Neural cell (in vitro differentiated cells): ENCODE data around the gene TEDC2. TPM values are rescaled to one million over a fixed set of nuclear protein-coding genes. Genes with fewer than 3 reads are reported as not detected.
"Not testable (repeated sequence)": the region's sequence is repeated elsewhere in the genome, so short reads cannot be mapped to it uniquely, and the experiment has no call there.

Experiments
- H2AFZ ChIP-seq: fragments of 200-600, 300-800 bp; sonication (generic), shearing (Covaris generic); 2 replicates; pipeline ENCODE4 v1.6.0; 2014; ENCODE audit warnings: low read depth, mild to moderate bottlenecking, antibody characterized with exemption, low read length, moderate library complexity
- H3F3A ChIP-seq: fragments of 200-600 bp; shearing (Covaris generic); 2 replicates; pipeline ENCODE4 v1.6.1; 2016; ENCODE audit warnings: mild to moderate bottlenecking, moderate library complexity, mixed read lengths, antibody characterized with exemption, low read length; ENCODE audit not compliant: insufficient read depth, poor library complexity, severe bottlenecking
- H3K27ac ChIP-seq: fragments of 200-600, 300-800 bp; sonication (generic), shearing (Covaris generic); 2 replicates; pipeline ENCODE4 v1.5.1; 2014; ENCODE audit warnings: mild to moderate bottlenecking, low read length, moderate library complexity
- H3K27me3 ChIP-seq: fragments of 300-800, 200-600 bp; sonication (generic), shearing (Covaris generic); 2 replicates; pipeline ENCODE4 v1.6.0; 2014; ENCODE audit warnings: mild to moderate bottlenecking, low read depth, low read length, moderate library complexity; ENCODE audit not compliant: insufficient read depth
- H3K36me3 ChIP-seq: fragments of 300-800, 200-600 bp; sonication (generic), shearing (Covaris generic); 2 replicates; pipeline ENCODE4 v1.5.1; 2014; ENCODE audit warnings: mild to moderate bottlenecking, antibody characterized with exemption, low read length, moderate library complexity; ENCODE audit not compliant: insufficient read depth
- H3K4me2 ChIP-seq: fragments of 300-800, 200-600 bp; sonication (generic), shearing (Covaris generic); 2 replicates; pipeline ENCODE4 v1.6.0; 2014; ENCODE audit warnings: mild to moderate bottlenecking, low read length
- H3K4me3 ChIP-seq: fragments of 300-800, 200-600 bp; sonication (generic), shearing (Covaris generic); 2 replicates; pipeline ENCODE4 v1.5.1; 2014; ENCODE audit warnings: mild to moderate bottlenecking, low read length, moderate library complexity
- H3K79me2 ChIP-seq: fragments of 200-600 bp; shearing (Covaris generic); replicated peaks from 2 replicates; pipeline ENCODE4 v1.6.0; 2014; ENCODE audit warnings: mild to moderate bottlenecking, low read length, moderate library complexity; ENCODE audit not compliant: insufficient read depth
- H3K9ac ChIP-seq: fragments of 300-800, 200-600 bp; sonication (generic), shearing (Covaris generic); 2 replicates; pipeline ENCODE4 v1.6.1; 2016; ENCODE audit warnings: mild to moderate bottlenecking, low read length, mixed read lengths
- H3K9me2 ChIP-seq: fragments of 200-600 bp; shearing (Covaris generic); 2 replicates; pipeline ENCODE4 v1.6.1; 2016; ENCODE audit warnings: mild to moderate bottlenecking, low read length, mixed read lengths; ENCODE audit not compliant: insufficient read depth
- H3K9me3 ChIP-seq: fragments of 200-600, 300-800 bp; sonication (generic), shearing (Covaris generic); 2 replicates; pipeline ENCODE4 v1.6.1; 2016; ENCODE audit warnings: mild to moderate bottlenecking, mixed run types, low read length, moderate library complexity, mixed read lengths
- H4K20me1 ChIP-seq: fragments of 200-600 bp; shearing (Covaris generic); 2 replicates; pipeline ENCODE4 v1.6.1; 2016; ENCODE audit warnings: mild to moderate bottlenecking, mixed run types; ENCODE audit not compliant: insufficient read depth
- EP300 ChIP-seq: fragments of 450-650 bp; conservative IDR thresholded peaks from 2 replicates; pipeline ENCODE4 v1.6.1; 2014; ENCODE audit warnings: antibody characterized with exemption, mild to moderate bottlenecking, moderate library complexity; ENCODE audit not compliant: poor library complexity, severe bottlenecking
- EZH2 ChIP-seq: fragments of 200-600, 300-800 bp; shearing (Covaris generic), sonication (generic); IDR thresholded peaks from 2 replicates; pipeline ENCODE4 v1.6.1; 2014; ENCODE audit warnings: antibody characterized with exemption, low read length, borderline replicate concordance, mild to moderate bottlenecking; ENCODE audit not compliant: insufficient read depth, poor library complexity, severe bottlenecking
- MXI1 ChIP-seq: fragments of 450-650 bp; conservative IDR thresholded peaks from 2 replicates; pipeline ENCODE4 v1.6.1; 2014; ENCODE audit warnings: antibody characterized with exemption, mild to moderate bottlenecking; ENCODE audit not compliant: poor library complexity, severe bottlenecking
- POLR2AphosphoS5 ChIP-seq: IDR thresholded peaks from 2 replicates; pipeline ENCODE4 v1.6.1; 2012
- RAD21 ChIP-seq: fragments of 450-650 bp; conservative IDR thresholded peaks from 2 replicates; pipeline ENCODE4 v1.6.1; 2014; ENCODE audit warnings: antibody characterized with exemption, mild to moderate bottlenecking, moderate library complexity
- SMC3 ChIP-seq: fragments of 450-650 bp; conservative IDR thresholded peaks from 2 replicates; pipeline ENCODE4 v1.6.1; 2014; ENCODE audit warnings: antibody characterized with exemption, mild to moderate bottlenecking, moderate library complexity; ENCODE audit not compliant: poor library complexity
- TAF1 ChIP-seq: IDR thresholded peaks from 2 replicates; pipeline ENCODE4 v1.6.1; 2012; ENCODE audit warnings: low read depth
- polyA plus RNA-seq: library from polyadenylated mRNA; depleted of rRNA; stranded (reverse); fragments of >200 nt; gene quantifications from 2 replicates; pipeline ENCODE4 v1.2.3, GENCODE V29; 2014
- TF ChIP-seq, protein P1 (sequence below): fragments of 450-650 bp; IDR thresholded peaks from 2 replicates; pipeline ENCODE4 v1.5.1; 2014; ENCODE audit warnings: antibody characterized with exemption, mild to moderate bottlenecking, moderate library complexity; ENCODE audit not compliant: poor library complexity, severe bottlenecking
- TF ChIP-seq, protein P2 (sequence below): IDR thresholded peaks from 2 replicates; pipeline ENCODE4 v1.6.1; 2012; ENCODE audit warnings: borderline replicate concordance

The TEDC2 gene
- polyA plus RNA-seq, 1 donor from 2014 or later, result 31.5 TPM

DNA sequence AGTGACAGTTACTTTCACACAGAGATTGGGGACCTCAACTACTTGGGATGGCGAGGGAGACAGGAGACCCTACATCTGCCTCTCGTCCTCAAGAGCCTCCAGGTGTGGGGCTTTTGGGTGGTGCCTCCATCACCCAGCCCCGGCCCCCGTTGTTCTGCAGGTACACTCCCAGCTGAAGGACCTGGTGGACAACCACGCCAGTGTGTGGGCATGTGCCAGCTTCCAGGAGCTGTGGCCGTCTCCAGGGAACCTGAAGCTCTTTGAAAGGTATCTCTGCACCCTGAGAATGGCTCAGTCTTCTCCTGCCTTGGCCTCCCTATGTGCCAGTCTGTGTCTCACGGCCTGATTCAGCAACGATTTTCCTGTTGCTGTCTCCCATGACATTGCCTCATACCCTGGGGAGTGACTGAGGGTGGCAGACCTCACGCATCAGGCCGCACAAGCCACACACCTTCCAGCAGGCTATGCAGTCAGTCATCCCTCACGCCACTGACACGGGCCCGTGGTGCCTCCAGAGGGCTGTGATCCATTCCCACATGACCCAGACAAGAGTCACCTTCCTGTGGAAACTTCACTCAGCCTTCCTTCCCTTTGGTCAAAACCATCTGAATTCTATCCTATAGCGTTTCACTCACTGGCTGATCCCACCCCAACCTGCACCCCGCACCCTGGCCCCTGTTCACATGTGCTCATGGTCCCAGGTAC lies 27.0 kb upstream of the TEDC2 start:
- Histone ChIP-seq H3K9me3 (no peaks in the 10 kb centered on the region), H4K20me1 (no peaks in the 10 kb centered on the region), H3K4me3 (no peak overlapping the region), H3K4me2 (no peak overlapping the region), H3K27me3 (no peaks in the 10 kb centered on the region), H2AFZ (no peak overlapping the region), H3K27ac (no peak overlapping the region), H3K9me2 (no peaks in the 10 kb centered on the region), H3F3A (no peaks in the 10 kb centered on the region), H3K79me2 (peaks cover 6% of the 10 kb centered on the region), H3K36me3 (peaks cover 5% of the 10 kb centered on the region), H3K9ac (no peak overlapping the region)
- no peak for TF ChIP-seq EZH2
- TF ChIP-seq POLR2AphosphoS5, result no peak
- TF ChIP-seq TAF1, result no peak
- TF ChIP-seq RAD21, result no peak
- TF ChIP-seq EP300, result no peak
- TF ChIP-seq, protein P1, sequence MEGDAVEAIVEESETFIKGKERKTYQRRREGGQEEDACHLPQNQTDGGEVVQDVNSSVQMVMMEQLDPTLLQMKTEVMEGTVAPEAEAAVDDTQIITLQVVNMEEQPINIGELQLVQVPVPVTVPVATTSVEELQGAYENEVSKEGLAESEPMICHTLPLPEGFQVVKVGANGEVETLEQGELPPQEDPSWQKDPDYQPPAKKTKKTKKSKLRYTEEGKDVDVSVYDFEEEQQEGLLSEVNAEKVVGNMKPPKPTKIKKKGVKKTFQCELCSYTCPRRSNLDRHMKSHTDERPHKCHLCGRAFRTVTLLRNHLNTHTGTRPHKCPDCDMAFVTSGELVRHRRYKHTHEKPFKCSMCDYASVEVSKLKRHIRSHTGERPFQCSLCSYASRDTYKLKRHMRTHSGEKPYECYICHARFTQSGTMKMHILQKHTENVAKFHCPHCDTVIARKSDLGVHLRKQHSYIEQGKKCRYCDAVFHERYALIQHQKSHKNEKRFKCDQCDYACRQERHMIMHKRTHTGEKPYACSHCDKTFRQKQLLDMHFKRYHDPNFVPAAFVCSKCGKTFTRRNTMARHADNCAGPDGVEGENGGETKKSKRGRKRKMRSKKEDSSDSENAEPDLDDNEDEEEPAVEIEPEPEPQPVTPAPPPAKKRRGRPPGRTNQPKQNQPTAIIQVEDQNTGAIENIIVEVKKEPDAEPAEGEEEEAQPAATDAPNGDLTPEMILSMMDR, result no peak
- TF ChIP-seq, protein P2, sequence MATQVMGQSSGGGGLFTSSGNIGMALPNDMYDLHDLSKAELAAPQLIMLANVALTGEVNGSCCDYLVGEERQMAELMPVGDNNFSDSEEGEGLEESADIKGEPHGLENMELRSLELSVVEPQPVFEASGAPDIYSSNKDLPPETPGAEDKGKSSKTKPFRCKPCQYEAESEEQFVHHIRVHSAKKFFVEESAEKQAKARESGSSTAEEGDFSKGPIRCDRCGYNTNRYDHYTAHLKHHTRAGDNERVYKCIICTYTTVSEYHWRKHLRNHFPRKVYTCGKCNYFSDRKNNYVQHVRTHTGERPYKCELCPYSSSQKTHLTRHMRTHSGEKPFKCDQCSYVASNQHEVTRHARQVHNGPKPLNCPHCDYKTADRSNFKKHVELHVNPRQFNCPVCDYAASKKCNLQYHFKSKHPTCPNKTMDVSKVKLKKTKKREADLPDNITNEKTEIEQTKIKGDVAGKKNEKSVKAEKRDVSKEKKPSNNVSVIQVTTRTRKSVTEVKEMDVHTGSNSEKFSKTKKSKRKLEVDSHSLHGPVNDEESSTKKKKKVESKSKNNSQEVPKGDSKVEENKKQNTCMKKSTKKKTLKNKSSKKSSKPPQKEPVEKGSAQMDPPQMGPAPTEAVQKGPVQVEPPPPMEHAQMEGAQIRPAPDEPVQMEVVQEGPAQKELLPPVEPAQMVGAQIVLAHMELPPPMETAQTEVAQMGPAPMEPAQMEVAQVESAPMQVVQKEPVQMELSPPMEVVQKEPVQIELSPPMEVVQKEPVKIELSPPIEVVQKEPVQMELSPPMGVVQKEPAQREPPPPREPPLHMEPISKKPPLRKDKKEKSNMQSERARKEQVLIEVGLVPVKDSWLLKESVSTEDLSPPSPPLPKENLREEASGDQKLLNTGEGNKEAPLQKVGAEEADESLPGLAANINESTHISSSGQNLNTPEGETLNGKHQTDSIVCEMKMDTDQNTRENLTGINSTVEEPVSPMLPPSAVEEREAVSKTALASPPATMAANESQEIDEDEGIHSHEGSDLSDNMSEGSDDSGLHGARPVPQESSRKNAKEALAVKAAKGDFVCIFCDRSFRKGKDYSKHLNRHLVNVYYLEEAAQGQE, result no peak
- no peak for TF ChIP-seq MXI1
- TF ChIP-seq SMC3, result no peak

DNA sequence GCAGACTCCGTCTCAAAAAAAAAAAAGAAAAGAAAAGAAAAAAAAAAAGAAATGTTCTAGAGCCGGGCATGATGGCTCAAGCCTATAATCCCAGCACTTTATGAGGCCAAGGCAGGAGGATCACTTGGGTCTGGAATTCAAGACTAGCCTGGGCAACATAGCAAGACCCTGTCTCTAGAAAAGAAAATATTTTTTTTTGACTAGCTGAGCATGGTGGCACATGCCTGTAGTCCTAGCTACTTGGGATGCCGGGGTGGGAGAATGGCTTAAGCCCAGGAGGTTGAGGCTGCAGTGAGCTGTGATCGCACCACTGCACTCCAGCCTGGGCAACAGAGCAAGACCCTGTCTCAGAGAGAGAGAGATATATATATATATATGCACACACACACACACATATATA lies 24.7 kb upstream of the TEDC2 start:
- H3K9me3 ChIP-seq, H3K4me3 ChIP-seq, H3K4me2 ChIP-seq, H3K36me3 ChIP-seq, H3F3A ChIP-seq, H3K27me3 ChIP-seq, H3K9me2 ChIP-seq, H2AFZ ChIP-seq, H3K79me2 ChIP-seq, H3K27ac ChIP-seq, H3K9ac ChIP-seq, H4K20me1 ChIP-seq: not testable (repeated sequence)

DNA sequence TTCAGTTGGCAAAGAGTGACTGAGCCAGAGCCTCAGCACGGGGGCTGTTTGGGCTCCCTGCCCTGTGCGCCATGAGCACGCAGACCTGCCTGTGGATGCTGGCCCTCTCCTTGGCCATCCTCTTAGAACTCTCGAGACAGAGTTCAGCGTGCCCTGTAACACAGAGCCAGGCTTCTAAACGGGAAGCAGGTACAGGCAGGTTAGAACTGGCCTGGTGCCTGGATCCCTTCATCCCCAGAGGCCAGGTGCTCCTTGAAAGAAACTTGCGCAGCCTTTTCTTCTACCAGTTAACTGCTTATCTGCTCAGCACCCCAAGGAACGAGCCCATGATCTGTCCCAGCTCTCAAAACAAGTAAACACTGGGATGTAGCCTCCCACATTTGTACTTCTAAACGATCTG lies 23.8 kb upstream of the TEDC2 start:
- H3K36me3 ChIP-seq, result peaks cover 5% of the 10 kb centered on the region
- H3K4me3 ChIP-seq, result no peak overlapping the region
- no peaks in the 10 kb centered on the region for H3K9me2 ChIP-seq
- H3K79me2 ChIP-seq, result peaks cover 4% of the 10 kb centered on the region
- H3K9me3 ChIP-seq, result no peaks in the 10 kb centered on the region
- no peak overlapping the region for H3K4me2 ChIP-seq
- no peak overlapping the region for H2AFZ ChIP-seq
- H3K27me3 ChIP-seq, result no peaks in the 10 kb centered on the region
- H3K9ac ChIP-seq, result no peak overlapping the region
- no peaks in the 10 kb centered on the region for H4K20me1 ChIP-seq
- no peaks in the 10 kb centered on the region for H3F3A ChIP-seq
- no peak for TF ChIP-seq EZH2
- no peak for TF ChIP-seq MXI1
- TF ChIP-seq RAD21, result no peak
- H3K27ac ChIP-seq, result no peak overlapping the region
